Measurements from ENCODE around the gene PNPLA2.

DNA sequence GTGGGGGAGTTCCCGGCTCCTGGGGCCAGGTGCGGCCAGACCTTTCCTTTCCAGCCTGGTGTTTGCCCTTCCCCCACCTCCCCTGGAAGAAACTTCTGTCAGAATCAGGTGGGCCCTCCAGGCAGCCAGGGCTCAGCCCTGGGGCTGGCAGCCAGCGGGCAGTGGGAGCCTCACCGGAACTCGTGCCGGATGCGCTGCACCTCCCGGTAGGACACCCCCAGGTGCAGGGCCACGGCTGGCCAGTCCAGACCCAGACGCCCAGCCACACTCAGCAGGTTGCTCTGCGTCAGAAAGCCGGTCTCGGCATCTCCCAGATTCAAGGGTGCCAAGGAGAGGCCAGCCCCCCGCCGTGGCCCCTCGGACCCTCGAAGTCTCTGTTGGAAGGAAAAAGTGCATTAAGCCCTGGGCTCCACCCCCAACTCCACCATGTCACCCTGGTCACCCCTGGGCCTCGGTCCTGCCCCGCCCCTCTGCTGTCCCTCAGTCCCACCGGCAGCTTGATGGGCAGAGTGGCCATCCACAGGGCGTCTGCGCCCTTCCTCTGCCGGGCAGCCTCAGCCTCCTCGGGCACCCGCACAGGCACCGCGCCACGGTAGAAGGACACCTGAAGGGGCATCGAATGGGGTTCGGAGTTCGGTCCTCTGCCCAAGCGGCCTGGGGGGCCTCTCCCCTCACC is 18.9 kb upstream of the PNPLA2 start:
- TF ChIP-seq USF1 (CRISPR knock-in tag; IDR thresholded peaks at IDR 0.05) (no peak), ZNF416 (CRISPR knock-in tag; IDR thresholded peaks at IDR 0.05) (no peak), SP1 (CRISPR knock-in tag; conservative IDR thresholded peaks at IDR 0.05) (no peak), CREB1 (CRISPR knock-in tag; IDR thresholded peaks at IDR 0.05) (no peak), CTCF (IDR thresholded peaks at IDR 0.05) (no peak), ATF6 (CRISPR knock-in tag; IDR thresholded peaks at IDR 0.05) (no peak), GABPB1 (CRISPR knock-in tag; IDR thresholded peaks at IDR 0.05) (no peak), NFE2L1 (CRISPR knock-in tag; IDR thresholded peaks at IDR 0.05) (no peak)
